Measurements from ENCODE around the gene EFCAB9. TPM values are rescaled to one million over a fixed set of nuclear protein-coding genes. Genes with fewer than 3 reads are reported as not detected.

EFCAB9 gene
- polyA plus RNA-seq, 3 donors: not detected

- H3K4me1 Mint-ChIP-seq: peaks cover 37% of the 10 kb centered on the region
- peak overlapping the region; percentile 97 for H3K27ac ChIP-seq (ENCODE audit: low read depth in 1 of 2, low read length in 2 of 2)
- under 1% methylated on average over 66 of the region's 66 CpGs for WGBS (ENCODE audit: insufficient coverage)
- H4K20me1 ChIP-seq (ENCODE audit: insufficient read depth, low read length): peaks cover 59% of the 10 kb centered on the region
- H3K27ac Mint-ChIP-seq: peak overlapping the region; percentile 94 to 100 (median 99)
- H3K4me3 Mint-ChIP-seq: peak overlapping the region; percentile 99 to 100
- intact Hi-C loops (cut with micrococcal nuclease): loop anchor here (2.0 to 5.0 kb wide), 7 partner anchors 13 to 95 kb away; partner anchors contain the start of gene UBTD2 (in 2 of the 2)
- DNase-seq: peak; percentile 83 to 94 (median 88)
- TF ChIP-seq CTCF (IDR thresholded peaks at IDR 0.05): no peak
- H3K9me3 Mint-ChIP-seq: no peaks in the 10 kb centered on the region
- peaks cover 0 to 5% (median 1%) of the 10 kb centered on the region in 3 donors for H3K27me3 Mint-ChIP-seq (ENCODE audit: low read depth in 3 of 3)
- peak overlapping the region; percentile 100 for H3K9ac ChIP-seq (ENCODE audit: insufficient read depth, low read length, poor library complexity, severe bottlenecking)
- H3K9me3 ChIP-seq (replicated peaks in 1 of 2; ENCODE audit: control insufficient read depth in 1 of 2, insufficient read depth in 1 of 2, low read length in 2 of 2): no peaks in the 10 kb centered on the region
- peaks cover 55% of the 10 kb centered on the region for H3K79me2 ChIP-seq (ENCODE audit: insufficient read depth, low read length)
- H2AFZ ChIP-seq (ENCODE audit: insufficient read depth, low read depth, low read length, poor library complexity, severe bottlenecking): no peak overlapping the region
- peaks cover 30 to 41% of the 10 kb centered on the region in 2 donors for H3K36me3 Mint-ChIP-seq
- H3K4me1 ChIP-seq (ENCODE audit: control insufficient read depth in 1 of 2, insufficient read depth in 2 of 2, low read length in 2 of 2): peaks cover 36 to 47% of the 10 kb centered on the region in 2 donors
- H3K36me3 ChIP-seq (replicated peaks in 1 of 2; ENCODE audit: control insufficient read depth in 1 of 2, insufficient read depth in 2 of 2, low read length in 2 of 2): peaks cover 9 to 18% of the 10 kb centered on the region in 2 donors
- H3K4me2 ChIP-seq (replicated peaks; ENCODE audit: extremely low read depth, low read length, poor library complexity, severe bottlenecking): peak overlapping the region; percentile 80
- peak overlapping the region; percentile 84 to 97 (median 85) for H3K4me3 ChIP-seq (replicated peaks in 1 of 3; ENCODE audit: low read depth in 2 of 3, low read length in 3 of 3)
- no peaks in the 10 kb centered on the region for H3K27me3 ChIP-seq (ENCODE audit: control insufficient read depth in 2 of 2, insufficient read depth in 2 of 2, low read length in 2 of 2)
These were observed 6.6 kb upstream of the EFCAB9 start for GRCh38 chr5:172187118-172188032.

DNA sequence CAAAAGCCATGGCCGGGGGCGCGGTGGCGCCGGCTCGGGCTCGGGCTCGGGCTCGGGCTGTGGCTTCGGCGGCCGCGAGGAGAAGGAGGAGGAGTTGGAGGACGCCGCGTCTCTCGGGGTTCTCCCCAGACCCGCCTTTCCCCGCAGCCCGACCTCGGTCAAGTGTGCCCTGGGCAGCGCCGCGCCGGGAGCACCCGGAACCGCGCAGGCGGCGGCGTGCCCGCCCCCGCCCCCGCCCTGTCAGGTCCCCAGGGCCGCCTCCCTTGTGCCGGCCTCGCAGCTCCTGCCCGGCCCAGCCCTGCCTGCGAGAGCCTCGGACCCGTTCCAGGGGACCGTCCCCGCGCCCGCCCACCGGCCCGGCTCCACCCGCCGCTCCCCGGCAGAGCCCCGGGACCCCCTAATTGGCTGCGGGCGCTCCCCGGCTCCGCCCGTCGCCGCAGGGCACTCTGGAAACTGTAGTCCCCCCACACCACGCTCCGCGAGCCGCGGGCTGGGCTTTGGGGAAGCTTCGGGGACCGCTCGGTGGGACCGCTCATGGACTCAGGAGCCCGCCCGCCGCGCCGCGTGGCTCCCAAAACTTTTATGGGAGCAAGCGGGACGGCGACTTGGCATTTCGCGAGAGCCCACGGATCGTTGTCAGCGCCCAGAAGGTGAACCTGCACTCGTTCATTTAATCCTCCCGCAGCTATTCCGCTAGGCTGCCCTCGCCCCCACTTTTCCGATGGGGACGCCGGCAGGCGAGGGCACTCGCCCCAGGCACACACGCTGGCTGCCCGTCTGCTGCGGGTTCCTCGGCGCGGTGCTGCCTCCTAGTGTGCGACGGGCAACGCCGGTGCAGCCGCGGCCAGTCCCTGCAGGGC, 5.7 kb upstream of the EFCAB9 start, which contains the start of gene STK10:
Gene STK10, minus strand, starts transcription at position 192 of the 860 bp plus-strand sequence. Its CDS starts 182 bp downstream, at position 10.
- H3K4me2 ChIP-seq (replicated peaks; ENCODE audit: extremely low read depth, low read length, poor library complexity, severe bottlenecking): peak within 1 kb of the TSS; percentile 80
- Mint-ChIP-seq H3K4me3 (peak within 1 kb of the TSS; percentile 99 to 100), H3K36me3 (peaks cover 24 to 32% of the 10 kb centered on the region in 2 donors), H3K27me3 (ENCODE audit: low read depth in 3 of 3) (peaks cover 0 to 5% (median 1%) of the 10 kb centered on the region in 3 donors), H3K27ac (peak within 1 kb of the TSS; percentile 95 to 100 (median 99)), H3K4me1 (peaks cover 29% of the 10 kb centered on the region), H3K9me3 (peaks cover 0 to 2% (median 0%) of the 10 kb centered on the region in 7 donors)
- peak within 1 kb of the TSS; percentile 100 for H3K9ac ChIP-seq (ENCODE audit: insufficient read depth, low read length, poor library complexity, severe bottlenecking)
- intact Hi-C loops (cut with micrococcal nuclease): loop anchor here (2.0 to 5.0 kb wide), 6 partner anchors 13 to 94 kb away; partner anchors contain the start of gene UBTD2 (in 2 of the 2)
- H4K20me1 ChIP-seq (ENCODE audit: insufficient read depth, low read length): peaks cover 50% of the 10 kb centered on the region
- WGBS (ENCODE audit: insufficient coverage): under 1% methylated on average over 100 of the region's 102 CpGs
- H3K9me3 ChIP-seq (replicated peaks in 1 of 2; ENCODE audit: control insufficient read depth in 1 of 2, insufficient read depth in 1 of 2, low read length in 2 of 2): no peaks in the 10 kb centered on the region
- no peaks in the 10 kb centered on the region for H3K27me3 ChIP-seq (ENCODE audit: control insufficient read depth in 2 of 2, insufficient read depth in 2 of 2, low read length in 2 of 2)
- peak within 1 kb of the TSS; percentile 84 to 97 (median 85) for H3K4me3 ChIP-seq (replicated peaks in 1 of 3; ENCODE audit: low read depth in 2 of 3, low read length in 3 of 3)
- DNase-seq: peak; percentile 82 to 91 (median 90)
- H3K79me2 ChIP-seq (ENCODE audit: insufficient read depth, low read length): peaks cover 46% of the 10 kb centered on the region
- peak within 1 kb of the TSS; percentile 71 for H2AFZ ChIP-seq (ENCODE audit: insufficient read depth, low read depth, low read length, poor library complexity, severe bottlenecking)
- peak within 1 kb of the TSS; percentile 97 for H3K27ac ChIP-seq (ENCODE audit: low read depth in 1 of 2, low read length in 2 of 2)
- TF ChIP-seq CTCF (IDR thresholded peaks at IDR 0.05): peak; percentile 92
- H3K4me1 ChIP-seq (ENCODE audit: control insufficient read depth in 1 of 2, insufficient read depth in 2 of 2, low read length in 2 of 2): peaks cover 34 to 38% of the 10 kb centered on the region in 2 donors
- H3K36me3 ChIP-seq (replicated peaks in 1 of 2; ENCODE audit: control insufficient read depth in 1 of 2, insufficient read depth in 2 of 2, low read length in 2 of 2): peaks cover 5 to 11% of the 10 kb centered on the region in 2 donors

Data from CD14-positive monocyte (primary cell).